GM13977 (cell line): Measurements from ENCODE around the gene FGD3.

ENCODE experiments used
- DNase-seq: peaks from one replicate; pipeline ENCODE4 v3.0.0; 2012; ENCODE audit warnings: low spot score
- CTCF ChIP-seq: IDR thresholded peaks from 2 replicates; pipeline ENCODE4 v1.5.1; 2012; ENCODE audit warnings: mild to moderate bottlenecking, control low read depth; ENCODE audit not compliant: insufficient read depth; ENCODE audit errors: extremely low read depth, missing control alignments
- in situ Hi-C: fragments of 300-500 bp; cut with MboI; formaldehyde crosslinking; loops from one replicate; pipeline ENCODE4 v1.12.0; 2022; ENCODE audit warnings: low sequenced_read_pairs, low pct_unique_long_range_greater_than_20kb, mixed read lengths, inconsistent platforms; ENCODE audit not compliant: unreplicated experiment

The FGD3 gene

DNA sequence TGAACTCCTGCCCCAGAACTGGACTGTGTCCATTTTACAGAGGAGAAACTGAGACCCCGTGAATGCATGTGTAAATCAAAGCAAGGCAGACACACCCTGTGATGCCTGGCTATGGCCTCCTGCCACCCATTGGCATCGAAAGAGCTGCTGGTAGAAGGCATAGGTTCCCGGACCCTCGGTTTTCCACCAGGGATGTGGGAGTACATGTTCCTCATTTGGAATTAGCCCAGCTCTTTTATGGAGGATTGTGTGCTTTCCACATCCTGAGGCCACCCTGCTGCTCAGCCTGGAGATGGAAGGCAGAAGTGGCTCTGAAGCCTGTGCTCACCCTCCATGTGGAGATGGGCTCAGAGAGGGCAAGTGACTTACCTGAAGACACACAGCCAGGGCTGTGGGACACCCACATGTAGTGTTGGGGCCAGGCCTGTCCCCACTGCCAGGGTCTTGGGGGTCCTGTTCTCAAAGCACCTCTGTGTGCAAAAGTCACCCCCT lies 114.0 kb downstream of the FGD3 start:
- no peak for DNase-seq
- in situ Hi-C loops, result no loop called here

GRCh38 chr9:93061791-93062763 lies 114.8 kb downstream of the FGD3 start:
- peak; percentile 69 for DNase-seq
- TF ChIP-seq CTCF, result peak; percentile 45
- in situ Hi-C loops, result no loop called here

More for the DNA sequence above, 114.0 kb downstream of the FGD3 start:
- TF ChIP-seq CTCF, result no peak

GRCh38 chr9:93064392-93065134 lies 117.2 kb downstream of the FGD3 start:
- TF ChIP-seq CTCF, result no peak
- DNase-seq, result peak; percentile 93
- in situ Hi-C loops, result no loop called here

GRCh38 chr9:93065135-93065720 lies 117.9 kb downstream of the FGD3 start:
- DNase-seq, result no peak
- in situ Hi-C loops, result no loop called here
- no peak for TF ChIP-seq CTCF

GRCh38 chr9:93066978-93067603 lies 119.8 kb downstream of the FGD3 start:
- in situ Hi-C loops, result no loop called here
- TF ChIP-seq CTCF, result no peak

DNA sequence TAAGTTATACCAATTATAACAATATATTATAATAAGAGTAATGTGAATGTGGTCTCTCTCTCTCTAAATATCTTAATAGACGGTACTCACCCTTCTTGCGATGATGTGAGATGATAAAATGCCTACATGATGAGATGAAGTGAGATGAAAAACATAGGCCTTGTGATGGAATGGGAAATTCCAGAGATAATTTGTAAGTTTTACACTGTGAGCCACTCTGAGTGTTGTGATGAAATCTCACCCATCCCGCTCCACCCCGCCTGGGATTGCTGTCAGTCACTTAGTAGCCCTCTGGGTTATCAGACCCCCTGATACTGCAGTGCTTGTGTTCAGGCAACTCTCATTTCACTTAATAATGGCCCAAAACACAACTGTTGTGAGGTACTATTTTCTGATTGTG lies 121.6 kb downstream of the FGD3 start:
- no peak for DNase-seq
- in situ Hi-C loops, result no loop called here
- no peak for TF ChIP-seq CTCF

More at GRCh38 chr9:93066978-93067603, 119.8 kb downstream of the FGD3 start:
- no peak for DNase-seq
